SH-SY5Y (cell line): ENCODE results near the gene RAF1.

Experiments used
- GATA2 ChIP-seq: IDR thresholded peaks from 2 replicates; pipeline ENCODE4 v1.6.1; 2011; ENCODE audit warnings: mild to moderate bottlenecking, low read depth, low read length
- GATA3 ChIP-seq: IDR thresholded peaks from 2 replicates; pipeline ENCODE4 v1.6.1; 2011; ENCODE audit warnings: low read depth, mild to moderate bottlenecking, low read length, moderate library complexity

- TF ChIP-seq GATA2 (no peak), GATA3 (no peak)
These were observed 50.7 kb downstream of the RAF1 start for GRCh38 chr3:12613250-12613649.
